Endodermal cell (in vitro differentiated cells): ENCODE results near the gene SGPL1. TPM values are rescaled to one million over a fixed set of nuclear protein-coding genes. Genes with fewer than 3 reads are reported as not detected.

Source experiments
- DNase-seq: peaks from one replicate; pipeline ENCODE4 v3.0.0-alpha.2; 2017
- H3K27ac ChIP-seq: 2 replicates; pipeline ENCODE4 v1.5.1; 2013; ENCODE audit warnings: mild to moderate bottlenecking, low read depth, low read length, moderate library complexity
- H3K27me3 ChIP-seq: 2 replicates; pipeline ENCODE4 v1.6.1; 2013; ENCODE audit warnings: mild to moderate bottlenecking, low read length, moderate library complexity; ENCODE audit not compliant: insufficient read depth, control insufficient read depth, poor library complexity, severe bottlenecking
- H3K36me3 ChIP-seq: 2 replicates; pipeline ENCODE4 v1.7.0; 2013; ENCODE audit warnings: mild to moderate bottlenecking, low read length, moderate library complexity; ENCODE audit not compliant: control insufficient read depth, insufficient read depth
- H3K4me1 ChIP-seq: one replicate; pipeline ENCODE4 v1.7.0; 2013; ENCODE audit warnings: low read length; ENCODE audit not compliant: control insufficient read depth, insufficient read depth
- H3K4me3 ChIP-seq: 2 replicates; pipeline ENCODE4 v1.5.1; 2013; ENCODE audit warnings: mild to moderate bottlenecking, low read length, moderate library complexity
- H3K9ac ChIP-seq: 2 replicates; pipeline ENCODE4 v1.6.1; 2013; ENCODE audit warnings: mild to moderate bottlenecking, low read length, moderate library complexity; ENCODE audit not compliant: poor library complexity, severe bottlenecking; ENCODE audit errors: extremely low read depth
- H3K9me3 ChIP-seq: 2 replicates; pipeline ENCODE4 v1.6.1; 2013; ENCODE audit warnings: mild to moderate bottlenecking, low read length, moderate library complexity; ENCODE audit not compliant: control insufficient read depth
- H3K27ac Mint-ChIP-seq: 2 replicates; pipeline ENCODE4 v1.8.0; 2020; ENCODE audit warnings: mixed read lengths
- H3K27me3 Mint-ChIP-seq: 2 replicates; pipeline ENCODE4 v1.8.0; 2021; ENCODE audit warnings: mild to moderate bottlenecking, mixed read lengths; ENCODE audit not compliant: insufficient read depth
- H3K36me3 Mint-ChIP-seq: 2 replicates; pipeline ENCODE4 v1.8.0; 2020; ENCODE audit warnings: low read depth, mixed read lengths
- H3K4me1 Mint-ChIP-seq: 2 replicates; pipeline ENCODE4 v1.8.0; 2020; ENCODE audit warnings: mixed read lengths
- H3K4me3 Mint-ChIP-seq: 2 replicates; pipeline ENCODE4 v1.8.0; 2020; ENCODE audit warnings: mild to moderate bottlenecking, moderate library complexity, mixed read lengths
- H3K9me3 Mint-ChIP-seq: 2 replicates; pipeline ENCODE4 v1.8.0; 2020; ENCODE audit warnings: mild to moderate bottlenecking, mixed read lengths
- WGBS, 2 experiments: methylation state at CpG; one replicate each; pipeline versions ENCODE4 v1.1.5 to v1.1.7; 2013; ENCODE audit warnings: missing lambda C conversion rate in 2 of 2, mixed read lengths in 1 of 2; ENCODE audit not compliant: insufficient coverage in 1 of 2, insufficient read length in 1 of 2; 5-methylcytosine and 5-hydroxymethylcytosine counted together
- total RNA-seq, 2 donors: library from RNA; stranded (reverse); fragmentation: NEBNext Ultra II Directional in 1 of 2; extraction: Animal tissue kit (Norgen Biotek cat#: 25700) in 1 of 2; gene quantifications; 2 replicates in 1 of 2; 3 replicates in 1 of 2; pipeline ENCODE4 v1.2.1, GENCODE V29; 2021
- TF ChIP-seq, protein P1 (sequence below): fragments of 200-600 bp; sonication (generic); conservative IDR thresholded peaks from 2 replicates; pipeline ENCODE4 v1.5.0; 2021; ENCODE audit warnings: antibody characterized with exemption, mild to moderate bottlenecking

Gene SGPL1
- total RNA-seq, 2 donors from 2014 or later: 95.4 to 103 TPM

DNA sequence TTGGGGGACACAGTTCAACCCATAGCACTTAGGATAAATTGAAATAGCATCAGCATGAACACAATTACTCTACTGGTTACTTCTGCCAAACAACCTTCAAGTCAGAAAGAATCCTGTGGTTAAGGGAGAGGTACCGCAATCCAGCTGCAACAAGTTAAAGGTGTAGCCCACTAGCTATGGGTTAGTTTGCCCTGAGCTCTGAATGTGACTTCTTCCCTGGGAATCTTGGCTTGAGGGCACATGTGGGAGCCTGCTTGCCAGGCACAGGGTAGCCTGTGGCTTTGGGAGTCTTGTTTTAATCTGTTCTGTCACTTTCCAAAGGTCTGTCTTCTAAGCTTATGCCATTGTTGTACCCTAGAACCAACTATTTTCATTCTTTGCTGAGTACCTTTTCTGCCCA lies 8.9 kb upstream of the SGPL1 start:
- no peaks in the 10 kb centered on the region for H3K27me3 Mint-ChIP-seq
- DNase-seq: no peak
- H3K9ac ChIP-seq: no peak overlapping the region
- no peaks in the 10 kb centered on the region for H3K36me3 Mint-ChIP-seq
- H3K36me3 ChIP-seq: no peaks in the 10 kb centered on the region
- H3K27ac ChIP-seq: no peak overlapping the region
- peaks cover 4% of the 10 kb centered on the region for H3K4me1 ChIP-seq
- 94 to 100% methylated on average over 1 of the region's 1 CpG for WGBS, 2 experiments
- no peak overlapping the region for H3K27ac Mint-ChIP-seq
- no peak overlapping the region for H3K4me3 Mint-ChIP-seq
- TF ChIP-seq, protein P1, sequence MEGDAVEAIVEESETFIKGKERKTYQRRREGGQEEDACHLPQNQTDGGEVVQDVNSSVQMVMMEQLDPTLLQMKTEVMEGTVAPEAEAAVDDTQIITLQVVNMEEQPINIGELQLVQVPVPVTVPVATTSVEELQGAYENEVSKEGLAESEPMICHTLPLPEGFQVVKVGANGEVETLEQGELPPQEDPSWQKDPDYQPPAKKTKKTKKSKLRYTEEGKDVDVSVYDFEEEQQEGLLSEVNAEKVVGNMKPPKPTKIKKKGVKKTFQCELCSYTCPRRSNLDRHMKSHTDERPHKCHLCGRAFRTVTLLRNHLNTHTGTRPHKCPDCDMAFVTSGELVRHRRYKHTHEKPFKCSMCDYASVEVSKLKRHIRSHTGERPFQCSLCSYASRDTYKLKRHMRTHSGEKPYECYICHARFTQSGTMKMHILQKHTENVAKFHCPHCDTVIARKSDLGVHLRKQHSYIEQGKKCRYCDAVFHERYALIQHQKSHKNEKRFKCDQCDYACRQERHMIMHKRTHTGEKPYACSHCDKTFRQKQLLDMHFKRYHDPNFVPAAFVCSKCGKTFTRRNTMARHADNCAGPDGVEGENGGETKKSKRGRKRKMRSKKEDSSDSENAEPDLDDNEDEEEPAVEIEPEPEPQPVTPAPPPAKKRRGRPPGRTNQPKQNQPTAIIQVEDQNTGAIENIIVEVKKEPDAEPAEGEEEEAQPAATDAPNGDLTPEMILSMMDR: no peak
- no peaks in the 10 kb centered on the region for H3K9me3 Mint-ChIP-seq
- peaks cover 12% of the 10 kb centered on the region for H3K4me1 Mint-ChIP-seq
- H3K27me3 ChIP-seq: no peaks in the 10 kb centered on the region
- H3K9me3 ChIP-seq: no peaks in the 10 kb centered on the region
- no peak overlapping the region for H3K4me3 ChIP-seq

DNA sequence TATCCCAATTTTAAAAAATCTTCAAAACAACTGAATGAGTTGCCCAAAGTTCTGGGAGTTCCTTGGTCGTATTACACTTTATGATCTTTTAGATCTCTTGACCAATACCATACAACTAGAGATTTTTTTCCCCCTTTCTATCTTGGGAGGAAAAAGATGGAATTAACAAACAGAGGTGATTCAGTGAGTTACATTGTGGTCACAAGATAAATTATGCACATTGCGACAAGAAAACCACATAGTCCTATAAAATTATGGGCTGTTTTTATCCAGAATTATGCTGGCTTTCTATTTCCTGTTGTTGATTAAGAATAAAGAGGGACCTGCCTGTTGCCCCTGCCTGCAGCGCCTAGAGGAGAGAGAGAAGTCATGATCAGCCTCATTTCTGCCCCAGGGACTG lies 8.2 kb upstream of the SGPL1 start:
- 94 to 95% methylated on average over 2 to 3 of the region's 3 CpGs for WGBS, 2 experiments

DNA sequence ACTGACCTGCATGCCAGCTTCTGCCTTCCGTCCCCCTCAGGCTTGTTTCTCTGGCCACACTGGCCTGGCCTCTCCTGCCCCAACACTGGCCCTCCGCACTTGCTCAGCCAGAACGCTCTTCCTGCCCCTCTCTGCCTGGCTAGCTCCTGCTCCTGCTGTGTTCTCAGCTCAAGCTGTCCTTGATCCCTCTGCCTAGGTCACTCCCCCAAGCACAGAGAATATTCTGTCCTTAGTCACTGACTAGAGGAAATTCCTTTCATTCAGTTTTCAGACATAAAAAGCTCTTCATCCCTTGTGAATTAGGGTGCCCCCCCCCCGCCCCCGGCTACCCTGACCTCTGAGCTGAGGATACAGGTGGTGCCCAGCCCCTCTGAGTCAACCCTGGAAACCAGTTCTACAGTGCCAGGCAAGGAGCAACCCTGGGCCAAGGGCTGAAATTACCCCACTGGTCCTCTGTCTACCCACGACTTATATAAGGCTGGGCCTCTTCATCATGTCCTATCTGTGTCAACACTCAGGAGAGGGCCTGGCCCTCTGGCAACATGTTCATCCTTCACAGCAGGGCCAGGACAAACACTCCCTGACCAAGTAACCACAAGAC lies 6.6 kb upstream of the SGPL1 start:
- Histone ChIP-seq H3K9me3 (no peaks in the 10 kb centered on the region), H3K4me3 (no peak overlapping the region), H3K27me3 (no peaks in the 10 kb centered on the region), H3K4me1 (peaks cover 4% of the 10 kb centered on the region), H3K9ac (no peak overlapping the region), H3K27ac (no peak overlapping the region), H3K36me3 (no peaks in the 10 kb centered on the region)
- WGBS, 2 experiments: 73 to 77% methylated on average over 3 to 6 of the region's 6 CpGs
- peak; percentile 66 for DNase-seq
- Mint-ChIP-seq H3K9me3 (no peaks in the 10 kb centered on the region), H3K4me1 (peaks cover 12% of the 10 kb centered on the region), H3K27ac (no peak overlapping the region), H3K4me3 (no peak overlapping the region), H3K27me3 (no peaks in the 10 kb centered on the region), H3K36me3 (no peaks in the 10 kb centered on the region)
- TF ChIP-seq, protein P1: no peak

More for the DNA sequence above, 8.2 kb upstream of the SGPL1 start:
- Mint-ChIP-seq H3K27ac (no peak overlapping the region), H3K36me3 (no peaks in the 10 kb centered on the region), H3K9me3 (no peaks in the 10 kb centered on the region), H3K27me3 (no peaks in the 10 kb centered on the region), H3K4me1 (peaks cover 12% of the 10 kb centered on the region), H3K4me3 (no peak overlapping the region)
- Histone ChIP-seq H3K27me3 (no peaks in the 10 kb centered on the region), H3K27ac (no peak overlapping the region), H3K9me3 (no peaks in the 10 kb centered on the region), H3K9ac (no peak overlapping the region), H3K36me3 (no peaks in the 10 kb centered on the region), H3K4me1 (peaks cover 4% of the 10 kb centered on the region), H3K4me3 (no peak overlapping the region)
- TF ChIP-seq, protein P1: no peak
- no peak for DNase-seq
